VCaP (cell line): ENCODE data around the gene SSH2.

Experiments
- H3K27ac ChIP-seq: fragments of 450-650 bp; 2 replicates; pipeline ENCODE4 v1.5.1; 2017
- TF ChIP-seq, protein P1 (sequence below): fragments of 450-650 bp; conservative IDR thresholded peaks from 2 replicates; pipeline ENCODE4 v1.5.1; 2017; ENCODE audit warnings: mild to moderate bottlenecking, moderate library complexity

The SSH2 gene

DNA sequence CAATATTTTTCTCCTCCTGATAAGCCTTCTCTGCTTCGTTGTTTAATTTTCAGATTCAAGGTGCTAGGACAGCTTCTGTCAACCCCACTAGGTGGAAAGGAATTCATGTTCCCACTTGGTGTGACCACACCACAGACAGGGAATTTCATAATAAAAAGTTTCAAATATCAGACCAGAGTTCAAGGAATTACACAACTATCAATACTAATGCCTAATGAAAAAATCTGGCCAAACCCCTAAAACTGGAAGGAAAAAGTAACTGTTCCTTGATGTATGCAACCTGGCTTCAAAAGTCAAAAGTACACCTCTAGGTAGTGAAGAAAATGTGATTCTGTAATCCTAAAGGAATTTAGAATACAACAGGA lies 219.5 kb downstream of the SSH2 start:
- no peak overlapping the region for H3K27ac ChIP-seq
- TF ChIP-seq, protein P1, sequence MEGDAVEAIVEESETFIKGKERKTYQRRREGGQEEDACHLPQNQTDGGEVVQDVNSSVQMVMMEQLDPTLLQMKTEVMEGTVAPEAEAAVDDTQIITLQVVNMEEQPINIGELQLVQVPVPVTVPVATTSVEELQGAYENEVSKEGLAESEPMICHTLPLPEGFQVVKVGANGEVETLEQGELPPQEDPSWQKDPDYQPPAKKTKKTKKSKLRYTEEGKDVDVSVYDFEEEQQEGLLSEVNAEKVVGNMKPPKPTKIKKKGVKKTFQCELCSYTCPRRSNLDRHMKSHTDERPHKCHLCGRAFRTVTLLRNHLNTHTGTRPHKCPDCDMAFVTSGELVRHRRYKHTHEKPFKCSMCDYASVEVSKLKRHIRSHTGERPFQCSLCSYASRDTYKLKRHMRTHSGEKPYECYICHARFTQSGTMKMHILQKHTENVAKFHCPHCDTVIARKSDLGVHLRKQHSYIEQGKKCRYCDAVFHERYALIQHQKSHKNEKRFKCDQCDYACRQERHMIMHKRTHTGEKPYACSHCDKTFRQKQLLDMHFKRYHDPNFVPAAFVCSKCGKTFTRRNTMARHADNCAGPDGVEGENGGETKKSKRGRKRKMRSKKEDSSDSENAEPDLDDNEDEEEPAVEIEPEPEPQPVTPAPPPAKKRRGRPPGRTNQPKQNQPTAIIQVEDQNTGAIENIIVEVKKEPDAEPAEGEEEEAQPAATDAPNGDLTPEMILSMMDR: no peak

DNA sequence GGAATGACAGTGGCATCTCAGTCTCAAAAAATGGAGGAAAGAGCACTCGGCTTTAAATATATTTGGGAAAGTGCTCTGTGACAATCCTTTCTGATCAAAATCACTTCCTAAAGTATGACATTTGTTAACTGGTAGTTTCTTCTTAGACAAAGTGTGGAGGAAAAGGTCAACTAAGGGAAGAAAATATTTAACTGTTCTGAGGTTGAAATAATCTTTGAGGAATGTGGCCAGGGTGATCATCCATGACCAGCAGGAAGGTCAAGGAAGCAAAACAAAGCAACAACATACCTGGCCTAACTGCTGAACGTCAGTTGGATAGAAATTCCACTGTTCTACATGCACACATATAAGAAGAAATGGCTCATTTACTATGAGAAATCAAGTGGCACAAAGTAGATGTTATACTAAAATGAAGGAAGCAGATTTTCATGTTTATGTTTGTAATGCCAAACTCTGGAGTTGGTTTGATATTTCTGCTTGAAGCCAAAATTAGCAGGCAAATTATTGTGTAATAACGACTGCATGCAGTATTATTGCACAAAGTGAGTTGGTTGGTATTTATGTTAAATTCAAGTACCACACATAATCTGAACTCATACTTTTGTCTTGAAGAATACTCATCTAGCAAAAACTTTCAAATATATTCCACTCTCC lies 220.0 kb downstream of the SSH2 start:
- no peak overlapping the region for H3K27ac ChIP-seq
- TF ChIP-seq, protein P1: no peak

DNA sequence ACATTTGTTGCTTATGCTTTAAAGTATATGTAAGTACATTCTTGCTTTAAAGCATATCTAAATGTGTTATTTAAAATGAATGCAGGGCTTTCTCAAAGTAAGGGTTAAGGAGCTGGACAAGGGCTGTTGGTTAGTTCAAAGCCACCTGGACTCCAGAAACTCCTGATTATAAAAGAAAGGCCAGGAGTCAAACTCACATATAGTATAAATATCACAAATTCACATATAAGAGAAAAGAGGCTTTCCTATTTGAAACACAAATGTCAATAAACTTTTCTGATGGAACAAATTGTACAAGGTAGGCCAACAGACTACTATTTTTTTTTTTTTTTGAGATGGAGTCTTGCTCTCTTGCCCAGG lies 222.8 kb downstream of the SSH2 start:
- H3K27ac ChIP-seq: no peak overlapping the region
- TF ChIP-seq, protein P1: no peak

DNA sequence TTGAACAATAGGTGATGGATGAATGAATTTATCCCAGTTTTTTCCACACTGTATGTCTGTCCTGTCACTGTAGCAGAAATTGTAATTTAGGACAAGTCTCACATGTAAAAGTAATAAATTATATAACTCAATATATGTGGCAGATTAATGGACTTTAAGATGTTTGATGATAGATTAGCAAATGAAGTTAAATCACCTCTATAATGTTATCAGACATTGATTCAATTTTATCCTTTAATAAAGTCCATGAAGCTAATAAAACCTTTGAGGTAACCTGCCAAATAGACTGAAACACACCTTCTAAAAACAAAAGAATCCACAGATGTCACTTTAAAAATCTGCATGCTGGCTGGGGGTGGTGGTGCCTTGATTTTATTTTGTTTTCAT lies 224.0 kb downstream of the SSH2 start:
- H3K27ac ChIP-seq: no peak overlapping the region
- TF ChIP-seq, protein P1: no peak

- H3K27ac ChIP-seq: no peak overlapping the region
- TF ChIP-seq, protein P1: no peak
Measured at GRCh38 chr17:29705386-29705785, 224.6 kb downstream of the SSH2 start.

DNA sequence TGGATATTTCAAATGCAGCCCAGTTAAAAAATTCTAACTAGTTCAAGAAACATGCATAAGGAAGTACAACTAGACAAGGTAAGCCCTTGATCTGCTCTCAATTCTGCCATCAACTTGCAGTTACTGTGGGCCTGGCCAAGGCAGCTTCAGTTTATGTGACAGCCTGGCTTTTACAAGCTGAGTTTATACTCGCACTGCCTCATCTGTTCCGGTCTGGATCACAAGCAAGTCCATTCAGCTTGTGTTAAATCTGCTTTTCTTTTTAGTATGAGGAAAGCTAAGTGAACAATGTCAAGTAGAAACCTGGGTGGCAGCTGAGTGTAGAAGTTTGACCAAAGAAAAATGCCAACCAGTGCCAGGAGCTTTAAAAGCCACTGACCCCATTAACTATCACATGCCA lies 230.7 kb downstream of the SSH2 start:
- TF ChIP-seq, protein P1: no peak
- peak overlapping the region; percentile 58 for H3K27ac ChIP-seq

DNA sequence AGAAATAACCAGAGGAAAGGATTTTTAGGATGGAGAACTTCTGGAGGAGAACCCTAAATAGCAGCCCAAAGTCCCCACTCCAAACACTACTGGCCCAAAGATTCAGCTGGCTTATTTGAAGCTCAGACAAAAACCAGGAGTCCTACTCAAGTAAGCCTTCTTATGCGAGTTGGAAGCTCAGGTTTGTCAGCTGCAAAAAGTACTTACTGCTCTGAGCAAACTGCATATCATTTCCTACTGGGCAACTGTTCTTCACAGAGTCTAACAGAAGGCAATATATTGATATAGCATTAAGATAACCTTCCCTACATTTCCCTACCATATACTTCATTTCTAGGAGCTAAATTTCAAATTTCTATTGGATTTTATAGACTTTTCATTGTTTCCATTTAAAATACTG lies 231.2 kb downstream of the SSH2 start:
- H3K27ac ChIP-seq: peak overlapping the region; percentile 58
- TF ChIP-seq, protein P1: no peak
